GM12872 (cell line): ENCODE measurements around the gene FGF11.

Experiments
- TF ChIP-seq, protein P1 (sequence below): IDR thresholded peaks from 3 replicates; pipeline ENCODE4 v1.5.1; 2011; ENCODE audit warnings: low read depth, mild to moderate bottlenecking, low read length, moderate library complexity; ENCODE audit not compliant: insufficient read depth

Gene FGF11

GRCh38 chr17:7436556-7437368, 2.5 kb upstream of the FGF11 start:
- TF ChIP-seq, protein P1, sequence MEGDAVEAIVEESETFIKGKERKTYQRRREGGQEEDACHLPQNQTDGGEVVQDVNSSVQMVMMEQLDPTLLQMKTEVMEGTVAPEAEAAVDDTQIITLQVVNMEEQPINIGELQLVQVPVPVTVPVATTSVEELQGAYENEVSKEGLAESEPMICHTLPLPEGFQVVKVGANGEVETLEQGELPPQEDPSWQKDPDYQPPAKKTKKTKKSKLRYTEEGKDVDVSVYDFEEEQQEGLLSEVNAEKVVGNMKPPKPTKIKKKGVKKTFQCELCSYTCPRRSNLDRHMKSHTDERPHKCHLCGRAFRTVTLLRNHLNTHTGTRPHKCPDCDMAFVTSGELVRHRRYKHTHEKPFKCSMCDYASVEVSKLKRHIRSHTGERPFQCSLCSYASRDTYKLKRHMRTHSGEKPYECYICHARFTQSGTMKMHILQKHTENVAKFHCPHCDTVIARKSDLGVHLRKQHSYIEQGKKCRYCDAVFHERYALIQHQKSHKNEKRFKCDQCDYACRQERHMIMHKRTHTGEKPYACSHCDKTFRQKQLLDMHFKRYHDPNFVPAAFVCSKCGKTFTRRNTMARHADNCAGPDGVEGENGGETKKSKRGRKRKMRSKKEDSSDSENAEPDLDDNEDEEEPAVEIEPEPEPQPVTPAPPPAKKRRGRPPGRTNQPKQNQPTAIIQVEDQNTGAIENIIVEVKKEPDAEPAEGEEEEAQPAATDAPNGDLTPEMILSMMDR: peak; percentile 82

DNA sequence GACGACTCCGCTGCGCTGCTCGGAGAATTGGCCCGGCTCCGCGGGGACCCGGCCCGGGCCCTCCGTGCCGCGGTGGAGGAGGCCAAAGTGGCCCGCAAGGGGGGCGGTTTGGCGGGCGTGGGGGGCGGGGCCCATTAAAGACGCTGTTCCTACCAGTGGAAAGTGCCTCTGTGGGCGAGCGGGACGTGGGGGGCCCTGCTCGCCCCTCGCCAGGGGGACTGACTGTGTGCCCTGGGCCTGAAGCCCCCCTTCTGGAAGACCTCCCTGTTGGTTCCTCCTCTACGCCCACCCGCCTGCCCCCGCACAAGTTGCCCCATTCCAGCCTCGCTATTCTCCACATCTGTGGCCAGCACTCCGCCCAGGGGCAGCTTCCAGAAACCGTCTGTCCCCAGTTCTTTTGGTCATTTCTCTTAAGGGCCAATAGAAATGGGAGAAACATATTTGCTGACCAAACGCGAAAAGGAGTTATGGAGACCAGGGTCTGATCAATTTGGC, 1.9 kb upstream of the FGF11 start:
- TF ChIP-seq, protein P1: no peak

DNA sequence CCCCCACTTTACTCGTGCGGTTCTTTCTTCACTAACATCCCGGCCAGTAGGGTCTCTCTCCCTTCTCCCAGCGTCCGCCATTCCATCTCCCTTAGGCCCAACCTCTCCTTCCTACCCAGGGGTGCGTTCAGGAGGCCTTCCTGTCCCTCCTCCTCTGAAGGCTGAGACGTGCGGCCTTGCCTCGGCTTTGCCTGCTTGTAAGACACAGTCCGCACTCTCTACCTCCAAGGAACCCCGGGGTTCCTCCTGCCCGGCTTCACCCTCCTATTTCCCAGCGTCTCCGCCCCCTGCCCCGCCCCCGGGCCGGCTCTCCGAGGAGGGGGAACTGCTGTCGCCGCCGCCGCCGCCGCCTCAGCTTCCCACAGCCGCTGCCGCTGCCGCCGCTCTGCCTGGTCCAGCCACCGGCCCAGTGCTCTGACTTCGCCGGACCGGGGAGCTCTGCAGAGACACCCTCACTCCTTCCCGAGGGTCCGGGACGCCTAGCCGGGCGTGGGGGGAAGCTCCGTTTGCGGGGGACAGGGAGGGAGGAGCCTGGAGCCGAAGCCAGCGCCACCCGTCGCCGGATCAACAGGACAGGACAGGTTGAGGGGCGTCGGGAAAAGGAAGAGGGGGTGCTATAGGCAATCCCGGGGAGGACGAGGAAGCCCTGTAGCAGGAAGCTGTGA, 1.2 kb upstream of the FGF11 start:
- TF ChIP-seq, protein P1: no peak

DNA sequence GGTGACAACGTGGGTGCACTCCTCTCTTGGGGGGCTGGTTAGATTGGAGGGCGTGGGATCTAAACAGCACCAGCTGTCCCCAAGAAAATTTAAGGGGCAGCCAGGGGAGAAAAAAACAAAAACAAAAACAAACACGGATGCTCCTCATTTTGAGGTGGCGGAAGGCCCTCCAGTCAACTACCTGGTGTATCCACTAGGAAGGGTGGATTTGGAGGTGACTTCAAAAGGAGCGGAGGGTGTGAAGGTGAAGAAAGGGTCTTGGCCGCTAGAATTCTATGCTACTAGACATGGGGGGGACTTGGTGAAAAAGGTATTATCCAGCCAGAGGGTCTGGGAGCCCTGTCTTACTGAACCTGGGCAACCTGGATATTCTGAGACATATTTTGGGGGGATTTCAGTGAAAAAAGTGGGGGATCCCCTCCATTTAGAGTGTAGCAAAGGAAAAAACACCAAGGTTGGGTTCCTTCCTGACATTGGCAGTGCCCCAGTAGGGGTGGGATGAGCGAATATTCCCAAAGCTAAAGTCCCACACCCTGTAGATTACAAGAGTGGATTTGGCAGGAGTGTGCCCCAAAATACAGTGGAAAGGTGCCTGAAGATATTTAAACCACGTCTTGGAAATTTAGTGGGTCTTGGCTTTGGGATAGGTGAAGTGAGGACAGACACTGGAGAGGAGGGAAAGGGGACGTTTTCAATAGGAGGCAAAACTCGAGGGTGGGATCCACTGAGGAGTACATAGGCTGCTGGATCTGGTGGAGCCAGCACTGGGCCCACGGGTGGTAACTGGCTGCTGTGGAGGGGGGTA, 454 bp upstream of the FGF11 start:
- TF ChIP-seq, protein P1: no peak

GRCh38 chr17:7440113-7440833, 961 bp downstream of the FGF11 start:
- TF ChIP-seq, protein P1: no peak

- TF ChIP-seq, protein P1: no peak
Observed at GRCh38 chr17:7440834-7441195, 1.5 kb downstream of the FGF11 start.

- TF ChIP-seq, protein P1: no peak
Observed at GRCh38 chr17:7441266-7441665, 2.0 kb downstream of the FGF11 start.
